HEK293 (cell line): Measurements from ENCODE around the gene SRC.

ENCODE experiments used
- CTCF ChIP-seq: fragments of 450-650 bp; formaldehyde crosslinking; IDR thresholded peaks from 2 replicates; pipeline ENCODE4 v1.5.1; 2016; ENCODE audit warnings: missing biosample characterization, missing genetic modification characterization
- ELK4 ChIP-seq: IDR thresholded peaks from 2 replicates; pipeline ENCODE4 v1.6.1; 2011; ENCODE audit warnings: mild to moderate bottlenecking, low read depth, low read length, borderline replicate concordance
- PBX3 ChIP-seq: sonication (generic); formaldehyde crosslinking; IDR thresholded peaks from 2 replicates; pipeline ENCODE4 v1.8.1; 2022; ENCODE audit warnings: mild to moderate bottlenecking, moderate library complexity, missing genetic modification reagents
- YY1 ChIP-seq: fragments of 450-650 bp; formaldehyde crosslinking; IDR thresholded peaks from 2 replicates; pipeline ENCODE4 v1.5.1; 2018; ENCODE audit warnings: missing biosample characterization, missing genetic modification characterization
- ZBTB48 ChIP-seq: fragments of 450-650 bp; formaldehyde crosslinking; IDR thresholded peaks from 2 replicates; pipeline ENCODE4 v1.5.1; 2016; ENCODE audit warnings: missing biosample characterization, missing genetic modification characterization
- ZNF175 ChIP-seq: fragments of 450-650 bp; formaldehyde crosslinking; IDR thresholded peaks from 2 replicates; pipeline ENCODE4 v1.5.1; 2016; ENCODE audit warnings: missing biosample characterization, missing genetic modification characterization
- ZNF221 ChIP-seq: fragments of 450-650 bp; formaldehyde crosslinking; IDR thresholded peaks from 2 replicates; pipeline ENCODE4 v1.5.1; 2017; ENCODE audit warnings: missing biosample characterization, missing genetic modification characterization, borderline replicate concordance
- ZNF24 ChIP-seq: fragments of 450-650 bp; formaldehyde crosslinking; IDR thresholded peaks from 2 replicates; pipeline ENCODE4 v1.5.1; 2016; ENCODE audit warnings: missing biosample characterization, missing genetic modification characterization
- ZNF48 ChIP-seq: fragments of 450-650 bp; formaldehyde crosslinking; IDR thresholded peaks from 2 replicates; pipeline ENCODE4 v1.5.1; 2016; ENCODE audit warnings: missing biosample characterization, missing genetic modification characterization
- ZNF510 ChIP-seq: fragments of 450-650 bp; formaldehyde crosslinking; IDR thresholded peaks from 2 replicates; pipeline ENCODE4 v1.5.1; 2018; ENCODE audit warnings: mild to moderate bottlenecking, missing genetic modification characterization, missing biosample characterization; ENCODE audit not compliant: insufficient replicate concordance
- ZNF664 ChIP-seq: fragments of 450-650 bp; formaldehyde crosslinking; IDR thresholded peaks from 2 replicates; pipeline ENCODE4 v1.5.1; 2016; ENCODE audit warnings: missing biosample characterization, missing genetic modification characterization
- ZNF704 ChIP-seq: fragments of 450-650 bp; formaldehyde crosslinking; IDR thresholded peaks from 2 replicates; pipeline ENCODE4 v1.5.1; 2016; ENCODE audit warnings: missing biosample characterization, missing genetic modification characterization

- TF ChIP-seq PBX3 (CRISPR knock-in tag): no peak
- TF ChIP-seq ZNF664 (tag by site-specific recombination): no peak
- no peak for TF ChIP-seq ZNF24
- TF ChIP-seq YY1 (tag by site-specific recombination): no peak
- TF ChIP-seq ZNF510: no peak
- no peak for TF ChIP-seq CTCF (tag by site-specific recombination)
- TF ChIP-seq ZBTB48: no peak
- no peak for TF ChIP-seq ZNF175
- TF ChIP-seq ELK4: no peak
- no peak for TF ChIP-seq ZNF48 (tag by site-specific recombination)
- no peak for TF ChIP-seq ZNF221 (tag by site-specific recombination)
- no peak for TF ChIP-seq ZNF704 (tag by site-specific recombination)
Observed at GRCh38 chr20:37385176-37385575, 39.2 kb downstream of the SRC start.
